ENCODE results near the gene MDK. TPM values are rescaled to one million over a fixed set of nuclear protein-coding genes. Genes with fewer than 3 reads are reported as not detected.

MDK gene
- total RNA-seq, 1 donor from 2014 or later = 600 TPM

DNA sequence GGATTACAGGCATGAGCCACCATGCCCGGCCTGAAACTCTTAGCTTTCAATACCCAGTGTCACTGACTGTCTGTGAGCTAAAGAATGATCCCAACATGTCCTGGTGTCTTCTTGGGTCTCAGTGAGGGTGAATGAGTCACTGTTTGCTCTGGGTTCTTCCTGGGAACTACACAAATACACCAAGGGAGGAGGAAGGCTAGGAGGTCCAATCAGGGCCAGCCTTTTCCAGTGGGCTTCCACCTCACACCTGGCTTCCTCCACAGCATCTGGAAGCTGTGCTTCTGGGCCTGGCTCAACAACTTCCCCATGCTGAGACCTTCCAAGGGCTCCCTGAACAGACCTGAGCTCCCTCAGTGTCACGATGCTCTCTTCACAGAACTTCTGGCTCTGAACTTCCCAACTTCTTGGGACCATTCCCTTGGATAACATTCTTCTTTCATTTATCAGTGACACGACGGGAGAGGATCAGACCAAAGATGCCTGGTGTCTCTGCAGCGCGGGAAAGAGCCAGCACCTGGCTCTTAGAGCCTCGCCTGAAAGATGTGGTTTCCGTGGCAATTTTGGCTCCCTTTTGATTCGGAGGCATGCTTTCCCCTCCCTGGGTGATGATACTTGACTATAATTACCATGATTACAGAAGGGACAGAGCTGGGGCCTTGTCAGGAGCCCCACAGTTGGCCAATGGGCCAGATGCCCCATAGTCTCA is 32.4 kb downstream of the MDK start:
- no peak overlapping the region for H3K4me3 Mint-ChIP-seq
- no peak for DNase-seq (ENCODE audit: low spot score)
- Histone ChIP-seq H3K79me2 (ENCODE audit: low read depth) (no peaks in the 10 kb centered on the region), H4K20me1 (ENCODE audit: low read depth) (peaks cover 19% of the 10 kb centered on the region), H3K27ac (no peak overlapping the region), H3K4me2 (no peak overlapping the region), H3K4me3 (no peak overlapping the region), H3K27me3 (no peaks in the 10 kb centered on the region), H3K36me3 (no peaks in the 10 kb centered on the region), H3F3A (ENCODE audit: low read depth) (peaks cover 27% of the 10 kb centered on the region), H2AFZ (replicated peaks) (no peak overlapping the region), H3K9me3 (ENCODE audit: low read depth) (no peaks in the 10 kb centered on the region), H3K9ac (no peak overlapping the region), H3K4me1 (peaks cover 30% of the 10 kb centered on the region)
- TF ChIP-seq, protein P1, sequence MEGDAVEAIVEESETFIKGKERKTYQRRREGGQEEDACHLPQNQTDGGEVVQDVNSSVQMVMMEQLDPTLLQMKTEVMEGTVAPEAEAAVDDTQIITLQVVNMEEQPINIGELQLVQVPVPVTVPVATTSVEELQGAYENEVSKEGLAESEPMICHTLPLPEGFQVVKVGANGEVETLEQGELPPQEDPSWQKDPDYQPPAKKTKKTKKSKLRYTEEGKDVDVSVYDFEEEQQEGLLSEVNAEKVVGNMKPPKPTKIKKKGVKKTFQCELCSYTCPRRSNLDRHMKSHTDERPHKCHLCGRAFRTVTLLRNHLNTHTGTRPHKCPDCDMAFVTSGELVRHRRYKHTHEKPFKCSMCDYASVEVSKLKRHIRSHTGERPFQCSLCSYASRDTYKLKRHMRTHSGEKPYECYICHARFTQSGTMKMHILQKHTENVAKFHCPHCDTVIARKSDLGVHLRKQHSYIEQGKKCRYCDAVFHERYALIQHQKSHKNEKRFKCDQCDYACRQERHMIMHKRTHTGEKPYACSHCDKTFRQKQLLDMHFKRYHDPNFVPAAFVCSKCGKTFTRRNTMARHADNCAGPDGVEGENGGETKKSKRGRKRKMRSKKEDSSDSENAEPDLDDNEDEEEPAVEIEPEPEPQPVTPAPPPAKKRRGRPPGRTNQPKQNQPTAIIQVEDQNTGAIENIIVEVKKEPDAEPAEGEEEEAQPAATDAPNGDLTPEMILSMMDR (IDR thresholded peaks at IDR 0.05) = no peak
- TF ChIP-seq EZH2phosphoT487 (IDR thresholded peaks at IDR 0.05) (no peak), EZH2 (IDR thresholded peaks at IDR 0.05) (no peak)
- H3K36me3 Mint-ChIP-seq = peaks cover 27% of the 10 kb centered on the region
- H3K27me3 Mint-ChIP-seq (ENCODE audit: insufficient read depth, low read depth) = no peaks in the 10 kb centered on the region
- no peak overlapping the region for H3K27ac Mint-ChIP-seq
- H3K4me1 Mint-ChIP-seq = peaks cover 19% of the 10 kb centered on the region
- H3K9me3 Mint-ChIP-seq = no peaks in the 10 kb centered on the region

DNA sequence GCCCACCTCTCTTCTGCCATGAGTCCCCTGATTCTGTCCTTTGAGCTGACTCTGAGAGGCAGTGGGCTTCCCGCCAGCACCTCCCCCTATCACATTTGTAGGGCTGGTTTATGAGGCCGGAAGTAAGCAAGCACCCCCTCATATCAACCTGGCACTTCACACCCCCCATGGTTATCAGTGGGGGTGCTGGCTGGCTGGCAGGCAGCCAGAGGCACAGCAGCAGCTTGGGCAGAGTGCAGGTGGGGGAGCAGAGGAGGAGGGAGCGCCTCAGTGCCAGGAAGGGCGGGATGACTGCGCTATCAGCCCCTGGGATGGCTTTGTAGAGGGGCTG is 33.0 kb downstream of the MDK start:
- peaks cover 30% of the 10 kb centered on the region for H3K4me1 ChIP-seq
- no peak overlapping the region for H2AFZ ChIP-seq (replicated peaks)
- Mint-ChIP-seq H3K27ac (no peak overlapping the region), H3K9me3 (no peaks in the 10 kb centered on the region), H3K4me3 (no peak overlapping the region), H3K36me3 (peaks cover 27% of the 10 kb centered on the region), H3K4me1 (peaks cover 24% of the 10 kb centered on the region), H3K27me3 (ENCODE audit: insufficient read depth, low read depth) (no peaks in the 10 kb centered on the region)
- H4K20me1 ChIP-seq (ENCODE audit: low read depth) = peaks cover 19% of the 10 kb centered on the region
- no peaks in the 10 kb centered on the region for H3K36me3 ChIP-seq
- H3K9ac ChIP-seq = no peak overlapping the region
- no peak for DNase-seq (ENCODE audit: low spot score)
- no peaks in the 10 kb centered on the region for H3K79me2 ChIP-seq (ENCODE audit: low read depth)
- no peak overlapping the region for H3K4me3 ChIP-seq
- H3K4me2 ChIP-seq = no peak overlapping the region
- TF ChIP-seq EZH2phosphoT487 (IDR thresholded peaks at IDR 0.05) (no peak), EZH2 (IDR thresholded peaks at IDR 0.05) (no peak)
- TF ChIP-seq, protein P1 (IDR thresholded peaks at IDR 0.05) = no peak
- H3K9me3 ChIP-seq (ENCODE audit: low read depth) = no peaks in the 10 kb centered on the region
- H3K27me3 ChIP-seq = no peaks in the 10 kb centered on the region
- no peak overlapping the region for H3K27ac ChIP-seq
- peaks cover 32% of the 10 kb centered on the region for H3F3A ChIP-seq (ENCODE audit: low read depth)

DNA sequence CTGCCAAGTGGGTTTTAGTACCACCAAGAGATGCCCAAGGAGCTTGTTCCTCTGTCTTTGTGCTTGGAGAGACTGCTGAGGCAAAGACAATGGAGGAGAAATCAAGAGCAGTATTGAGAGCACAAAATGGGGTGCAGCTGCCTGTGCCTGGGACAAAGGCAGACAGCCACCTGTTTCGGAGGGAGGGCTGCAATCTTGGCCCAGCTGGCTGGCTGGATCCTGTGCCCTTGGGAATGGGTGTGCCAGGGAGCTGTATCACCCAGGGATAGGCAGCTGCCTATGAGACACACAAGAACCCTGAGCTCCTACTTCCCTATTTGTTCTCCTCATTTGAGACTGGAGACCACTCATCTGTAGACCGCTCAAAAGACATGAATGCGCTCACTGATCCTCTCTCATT is 33.4 kb downstream of the MDK start:
- Mint-ChIP-seq H3K9me3 (no peaks in the 10 kb centered on the region), H3K27me3 (ENCODE audit: insufficient read depth, low read depth) (no peaks in the 10 kb centered on the region), H3K4me1 (peaks cover 27% of the 10 kb centered on the region), H3K36me3 (peaks cover 24% of the 10 kb centered on the region), H3K27ac (no peak overlapping the region), H3K4me3 (no peak overlapping the region)
- no peaks in the 10 kb centered on the region for H3K79me2 ChIP-seq (ENCODE audit: low read depth)
- H3K4me1 ChIP-seq = peaks cover 30% of the 10 kb centered on the region
- H3K4me3 ChIP-seq = no peak overlapping the region
- DNase-seq (ENCODE audit: low spot score) = no peak
- no peaks in the 10 kb centered on the region for H3K9me3 ChIP-seq (ENCODE audit: low read depth)
- no peak overlapping the region for H2AFZ ChIP-seq (replicated peaks)
- no peak overlapping the region for H3K9ac ChIP-seq
- TF ChIP-seq EZH2phosphoT487 (IDR thresholded peaks at IDR 0.05) (no peak), EZH2 (IDR thresholded peaks at IDR 0.05) (no peak)
- TF ChIP-seq, protein P1 (IDR thresholded peaks at IDR 0.05) = no peak
- no peaks in the 10 kb centered on the region for H3K27me3 ChIP-seq
- H3K4me2 ChIP-seq = no peak overlapping the region
- peaks cover 19% of the 10 kb centered on the region for H4K20me1 ChIP-seq (ENCODE audit: low read depth)
- no peak overlapping the region for H3K27ac ChIP-seq
- H3K36me3 ChIP-seq = no peaks in the 10 kb centered on the region
- peaks cover 33% of the 10 kb centered on the region for H3F3A ChIP-seq (ENCODE audit: low read depth)
